IMR-90 (cell line): ENCODE results near the gene NBPF4. TPM values are rescaled to one million over a fixed set of nuclear protein-coding genes. Genes with fewer than 3 reads are reported as not detected.

Experiments used
- ATAC-seq: fragments of 200-7000 bp; cut with Tn5 transposase; 2 replicates; pipeline ENCODE4 v1.9.1; 2020; ENCODE audit warnings: low read depth, mild to moderate bottlenecking, moderate library complexity
- BruUV-seq: library from RNA; stranded (reverse); fragments of 400-500 nt; replicated peaks from 2 replicates; lab custom pipeline; 2021; lab: Mats Ljungman, UMichigan
- CTCF ChIA-PET: fragments of 300-600 bp; formaldehyde crosslinking; extraction: SDS; loops from one replicate; lab custom pipeline; 2021; ENCODE audit warnings: antibody characterized with exemption; lab: Yijun Ruan, JAX
- POLR2A ChIA-PET: fragments of 300-600 bp; sonication (Branson Sonifier 250); formaldehyde crosslinking; loops from one replicate; lab custom pipeline; 2022; ENCODE audit warnings: antibody characterized with exemption; ENCODE audit not compliant: unreplicated experiment; lab: Charles Lee
- DNase-seq: peaks from one replicate; pipeline ENCODE4 v3.0.0; 2013
- H2AFZ ChIP-seq: replicated peaks from 2 replicates; pipeline ENCODE3; 2013; ENCODE audit warnings: low read length, mild to moderate bottlenecking; ENCODE audit not compliant: poor library complexity
- H2AK5ac ChIP-seq: 2 replicates; pipeline ENCODE4 v1.6.1; 2013; ENCODE audit warnings: low read depth, low read length, inconsistent platforms
- H2AK9ac ChIP-seq: replicated peaks from 2 replicates; pipeline ENCODE3; 2013; ENCODE audit warnings: mild to moderate bottlenecking, low read depth, low read length, moderate library complexity; ENCODE audit not compliant: poor library complexity
- H2BK120ac ChIP-seq: 2 replicates; pipeline ENCODE4 v1.6.1; 2013; ENCODE audit warnings: low read depth, low read length, inconsistent platforms
- H2BK15ac ChIP-seq: 3 replicates; pipeline ENCODE4 v1.6.1; 2013; ENCODE audit warnings: low read depth, low read length, inconsistent platforms
- H2BK20ac ChIP-seq: 2 replicates; pipeline ENCODE4 v1.6.1; 2013; ENCODE audit warnings: low read depth, mild to moderate bottlenecking, inconsistent platforms, low read length, moderate library complexity
- H2BK5ac ChIP-seq: 2 replicates; pipeline ENCODE4 v1.6.1; 2013; ENCODE audit warnings: mild to moderate bottlenecking, low read depth, low read length, inconsistent platforms; ENCODE audit not compliant: poor library complexity, severe bottlenecking
- H3K14ac ChIP-seq: replicated peaks from 2 replicates; pipeline ENCODE4 v1.6.1; 2013; ENCODE audit warnings: low read depth, low read length, inconsistent platforms
- H3K18ac ChIP-seq: 2 replicates; pipeline ENCODE4 v1.6.1; 2013; ENCODE audit warnings: low read depth, low read length, control low read depth
- H3K23ac ChIP-seq: 2 replicates; pipeline ENCODE4 v1.6.1; 2013; ENCODE audit warnings: low read depth, low read length, inconsistent platforms
- H3K27ac ChIP-seq: 2 replicates; pipeline ENCODE4 v1.5.1; 2013; ENCODE audit warnings: mild to moderate bottlenecking, control low read depth, low read length; ENCODE audit not compliant: insufficient read depth
- H3K27me3 ChIP-seq: 2 replicates; pipeline ENCODE4 v1.6.1; 2013; ENCODE audit warnings: low read length; ENCODE audit not compliant: control insufficient read depth, insufficient read depth
- H3K36me3 ChIP-seq: 2 replicates; pipeline ENCODE4 v1.6.1; 2013; ENCODE audit warnings: low read length, mixed read lengths; ENCODE audit not compliant: control insufficient read depth, insufficient read depth
- H3K4ac ChIP-seq: 2 replicates; pipeline ENCODE4 v1.6.1; 2013; ENCODE audit warnings: low read depth, low read length, inconsistent platforms
- H3K4me1 ChIP-seq: 2 replicates; pipeline ENCODE4 v1.6.1; 2013; ENCODE audit warnings: low read length, mixed read lengths; ENCODE audit not compliant: control insufficient read depth, insufficient read depth
- H3K4me2 ChIP-seq: 2 replicates; pipeline ENCODE4 v1.6.1; 2013; ENCODE audit warnings: low read depth, mild to moderate bottlenecking, control low read depth, low read length, moderate library complexity
- H3K4me3 ChIP-seq: 2 replicates; pipeline ENCODE4 v1.5.1; 2013; ENCODE audit warnings: low read depth, mild to moderate bottlenecking, control low read depth, low read length, moderate library complexity; ENCODE audit not compliant: insufficient read depth
- H3K56ac ChIP-seq: 2 replicates; pipeline ENCODE4 v1.6.1; 2013; ENCODE audit warnings: low read length, inconsistent platforms; ENCODE audit not compliant: insufficient read depth; ENCODE audit errors: extremely low read depth
- H3K79me1 ChIP-seq, 2 experiments: 2 replicates each; pipeline ENCODE4 v1.6.1; 2013; ENCODE audit warnings: low read length in 2 of 2, inconsistent platforms in 1 of 2, low read depth in 1 of 2
- H3K9ac ChIP-seq: 2 replicates; pipeline ENCODE4 v1.6.1; 2013; ENCODE audit warnings: low read depth, low read length, control low read depth
- H3K9me1 ChIP-seq: 2 replicates; pipeline ENCODE4 v1.6.1; 2013; ENCODE audit warnings: low read length, inconsistent platforms; ENCODE audit not compliant: insufficient read depth
- H3K9me3 ChIP-seq: 2 replicates; pipeline ENCODE4 v1.6.1; 2013; ENCODE audit warnings: low read length; ENCODE audit not compliant: control insufficient read depth, insufficient read depth
- H4K20me1 ChIP-seq: 2 replicates; pipeline ENCODE4 v1.6.1; 2013; ENCODE audit warnings: low read length, inconsistent platforms; ENCODE audit not compliant: insufficient read depth
- H4K5ac ChIP-seq: 2 replicates; pipeline ENCODE4 v1.6.1; 2013; ENCODE audit warnings: mild to moderate bottlenecking, low read depth, low read length, control low read depth
- H4K8ac ChIP-seq, 2 experiments: 2 replicates each; pipeline ENCODE4 v1.6.1; 2013; ENCODE audit warnings: low read depth in 2 of 2, low read length in 2 of 2, control low read depth in 1 of 2, inconsistent platforms in 1 of 2
- H4K91ac ChIP-seq: 2 replicates; pipeline ENCODE4 v1.6.1; 2013; ENCODE audit warnings: low read depth, low read length, inconsistent platforms; ENCODE audit not compliant: insufficient read depth
- CHD1 ChIP-seq: IDR thresholded peaks from 2 replicates; pipeline ENCODE4 v1.6.1; 2012; ENCODE audit warnings: low read depth, low read length, improper control_type of control experiment
- MAZ ChIP-seq: IDR thresholded peaks from 2 replicates; pipeline ENCODE4 v1.6.1; 2012; ENCODE audit warnings: low read depth, mild to moderate bottlenecking, low read length, improper control_type of control experiment, moderate library complexity, borderline replicate concordance
- MXI1 ChIP-seq: IDR thresholded peaks from 2 replicates; pipeline ENCODE4 v1.6.1; 2012; ENCODE audit warnings: low read depth, mild to moderate bottlenecking, low read length, moderate library complexity, borderline replicate concordance
- NFE2L2 ChIP-seq: fragments of 150-350 bp; IDR thresholded peaks from 2 replicates; pipeline ENCODE4 v1.6.1; 2016; ENCODE audit warnings: low read depth, mild to moderate bottlenecking, low read length
- RCOR1 ChIP-seq: IDR thresholded peaks from 2 replicates; pipeline ENCODE4 v1.6.1; 2012; ENCODE audit warnings: mild to moderate bottlenecking, low read length, improper control_type of control experiment; ENCODE audit not compliant: insufficient replicate concordance
- SMC3 ChIP-seq: fragments of 150-350 bp; IDR thresholded peaks from 2 replicates; pipeline ENCODE4 v1.6.1; 2016; ENCODE audit warnings: low read depth, mild to moderate bottlenecking, antibody characterized with exemption, low read length, moderate library complexity
- WGBS, 2 experiments: methylation state at CpG; one replicate each; pipeline versions ENCODE4 v1.1.5 to v1.1.7; 2013; ENCODE audit warnings: missing lambda C conversion rate in 2 of 2; ENCODE audit not compliant: insufficient read length in 1 of 2; ENCODE audit errors: extremely low coverage in 2 of 2; 5-methylcytosine and 5-hydroxymethylcytosine counted together
- dilution Hi-C: fragments of 300-500 bp; cut with HindIII; formaldehyde crosslinking; loops from one replicate; pipeline ENCODE4 v1.14.3; 2018; ENCODE audit warnings: low sequenced_read_pairs; ENCODE audit not compliant: unreplicated experiment
- in situ Hi-C: fragments of 300-500 bp; cut with MboI; formaldehyde crosslinking; loops from 3 replicates; pipeline ENCODE4 v1.14.3; 2019; ENCODE audit warnings: low sequenced_read_pairs, inconsistent platforms, mixed read lengths
- intact Hi-C: fragments of 100-400 bp; cut with micrococcal nuclease; formaldehyde crosslinking; loops from 2 replicates; pipeline ENCODE4 v1.10.0; 2022
- polyA plus RNA-seq, 3 experiments: library from polyadenylated mRNA; depleted of rRNA; stranded (reverse); fragments of >200 nt; gene quantifications; 2 replicates each; pipeline ENCODE4 v1.2.3, GENCODE V29; 2012; ENCODE audit warnings: low replicate concordance in 1 of 3
- total RNA-seq: library from RNA; depleted of rRNA; stranded (reverse); fragments of >200 nt; gene quantifications from 2 replicates; pipeline ENCODE4 v1.2.3, GENCODE V29; 2012

NBPF4 gene
- total and polyA plus RNA-seq, 2 of the 4 experiments (the other 2 are of a cell fraction) = not detected

DNA sequence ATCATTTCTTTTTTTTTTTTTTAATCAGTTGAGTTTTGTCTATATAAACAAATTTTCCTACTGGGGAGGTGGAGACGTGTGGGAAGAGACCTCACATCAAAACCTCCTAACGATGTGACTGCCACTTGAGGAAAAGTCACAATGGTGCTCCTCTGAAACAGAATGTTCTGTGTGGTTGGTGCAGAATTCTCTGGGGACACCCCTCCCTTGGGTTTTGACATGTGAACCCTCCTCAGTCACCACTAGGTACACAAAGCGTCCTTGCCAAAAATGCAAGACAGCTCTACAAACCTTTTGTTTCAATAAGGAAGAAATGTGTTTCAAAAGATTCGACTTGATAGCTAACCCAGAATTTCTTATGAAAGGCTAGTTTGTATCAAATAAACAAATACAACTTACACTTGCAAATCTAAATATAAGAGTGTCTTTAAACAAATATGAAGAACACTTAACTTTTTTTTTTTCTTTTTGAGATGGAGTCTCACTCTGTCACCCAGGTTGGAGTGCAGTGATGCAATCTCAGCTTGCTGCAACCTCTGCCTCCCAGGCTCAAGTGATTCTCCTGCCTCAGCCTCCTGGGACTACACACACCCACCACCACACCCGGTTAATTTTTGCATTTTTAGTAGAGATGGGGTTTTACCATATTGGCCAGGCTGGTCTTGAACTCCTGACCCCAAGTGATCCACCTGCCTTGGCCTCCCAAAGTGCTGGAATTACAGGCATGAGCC lies 53.0 kb downstream of the NBPF4 start:
- in situ Hi-C loops = no loop called here
- Histone ChIP-seq H4K8ac (no peak overlapping the region), H3K14ac (no peak overlapping the region), H3K27me3 (no peaks in the 10 kb centered on the region), H3K4me2 (no peak overlapping the region), H2BK20ac (no peak overlapping the region), H4K20me1 (peaks cover 50% of the 10 kb centered on the region; the same call in 1 of the 2 replicates), H3K36me3 (peaks cover 20% of the 10 kb centered on the region), H3K23ac (no peak overlapping the region), H3K79me1 (peaks cover 17 to 53% of the 10 kb centered on the region in 2 experiments), H2BK15ac (no peak overlapping the region), H4K91ac (no peak overlapping the region), H3K18ac (no peak overlapping the region), H3K4me3 (no peak overlapping the region), H2BK120ac (no peak overlapping the region), H4K5ac (no peak overlapping the region), H3K56ac (no peak overlapping the region), H2AK5ac (no peak overlapping the region), H3K9ac (no peak overlapping the region), H3K9me3 (no peaks in the 10 kb centered on the region), H3K4ac (no peak overlapping the region), H3K27ac (no peak overlapping the region), H3K9me1 (no peaks in the 10 kb centered on the region), H2AK9ac (no peak overlapping the region), H3K4me1 (no peaks in the 10 kb centered on the region), H2BK5ac (no peak overlapping the region), H2AFZ (no peak overlapping the region)
- DNase-seq (no peak), ATAC-seq (no peak)
- intact Hi-C loops = loop anchor here (2.0 kb wide), 1 partner anchor 14 kb away; no protein-coding TSS in a partner anchor
- POLR2A ChIA-PET = no interaction called here
- BruUV-seq = no TSS peak
- no peak for TF ChIP-seq SMC3
- TF ChIP-seq RCOR1 = no peak
- no peak for TF ChIP-seq MAZ
- no peak for TF ChIP-seq CHD1
- no peak for TF ChIP-seq NFE2L2
- TF ChIP-seq MXI1 = no peak
- WGBS, 2 experiments = no CpG with 5 or more reads among the region's 5 CpGs
- dilution Hi-C loops = no loop called here
- CTCF ChIA-PET = no interaction called here
